GM12874 (cell line): ENCODE data around the gene PRPS1.
A peak's percentile ranks its signal among the peaks of the same experiment; 100 is the strongest.

Experiments used
- TF ChIP-seq, protein P1 (sequence below): IDR thresholded peaks from 2 replicates; pipeline ENCODE4 v1.5.1; 2011; ENCODE audit warnings: low read depth, mild to moderate bottlenecking, control low read depth, low read length, moderate library complexity; ENCODE audit not compliant: insufficient read depth

PRPS1 gene

DNA sequence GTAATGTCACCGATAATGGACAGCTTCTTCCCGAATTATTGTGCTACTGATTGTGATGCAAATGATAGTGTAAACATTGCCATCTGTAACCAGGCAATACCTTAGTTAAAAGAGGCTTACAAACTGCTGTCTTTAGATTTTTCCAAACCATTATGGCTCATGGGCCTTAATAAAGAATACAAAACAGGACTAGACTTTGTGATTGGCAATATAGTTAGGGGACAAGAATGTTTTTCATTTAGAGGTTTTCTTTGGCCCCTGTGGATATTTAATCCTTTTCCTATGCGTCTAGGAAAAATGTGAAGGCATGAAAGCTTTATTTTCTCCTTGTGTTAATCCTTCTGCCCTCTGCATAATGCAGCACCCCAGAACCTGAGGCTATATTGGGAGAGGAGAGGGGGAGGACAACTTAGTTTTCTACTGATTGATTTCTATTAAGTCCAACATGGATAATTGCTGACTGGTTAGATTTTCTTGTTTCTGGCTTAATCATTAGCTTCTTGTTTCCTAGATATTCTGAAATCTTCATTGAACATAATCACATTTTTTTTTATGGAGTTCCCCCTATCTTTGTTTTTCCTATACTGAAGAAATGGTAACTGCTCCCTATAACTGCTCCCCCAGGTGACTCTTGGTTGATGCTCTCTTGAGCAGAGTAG is 1.9 kb downstream of the PRPS1 start:
- TF ChIP-seq, protein P1, sequence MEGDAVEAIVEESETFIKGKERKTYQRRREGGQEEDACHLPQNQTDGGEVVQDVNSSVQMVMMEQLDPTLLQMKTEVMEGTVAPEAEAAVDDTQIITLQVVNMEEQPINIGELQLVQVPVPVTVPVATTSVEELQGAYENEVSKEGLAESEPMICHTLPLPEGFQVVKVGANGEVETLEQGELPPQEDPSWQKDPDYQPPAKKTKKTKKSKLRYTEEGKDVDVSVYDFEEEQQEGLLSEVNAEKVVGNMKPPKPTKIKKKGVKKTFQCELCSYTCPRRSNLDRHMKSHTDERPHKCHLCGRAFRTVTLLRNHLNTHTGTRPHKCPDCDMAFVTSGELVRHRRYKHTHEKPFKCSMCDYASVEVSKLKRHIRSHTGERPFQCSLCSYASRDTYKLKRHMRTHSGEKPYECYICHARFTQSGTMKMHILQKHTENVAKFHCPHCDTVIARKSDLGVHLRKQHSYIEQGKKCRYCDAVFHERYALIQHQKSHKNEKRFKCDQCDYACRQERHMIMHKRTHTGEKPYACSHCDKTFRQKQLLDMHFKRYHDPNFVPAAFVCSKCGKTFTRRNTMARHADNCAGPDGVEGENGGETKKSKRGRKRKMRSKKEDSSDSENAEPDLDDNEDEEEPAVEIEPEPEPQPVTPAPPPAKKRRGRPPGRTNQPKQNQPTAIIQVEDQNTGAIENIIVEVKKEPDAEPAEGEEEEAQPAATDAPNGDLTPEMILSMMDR, result no peak

DNA sequence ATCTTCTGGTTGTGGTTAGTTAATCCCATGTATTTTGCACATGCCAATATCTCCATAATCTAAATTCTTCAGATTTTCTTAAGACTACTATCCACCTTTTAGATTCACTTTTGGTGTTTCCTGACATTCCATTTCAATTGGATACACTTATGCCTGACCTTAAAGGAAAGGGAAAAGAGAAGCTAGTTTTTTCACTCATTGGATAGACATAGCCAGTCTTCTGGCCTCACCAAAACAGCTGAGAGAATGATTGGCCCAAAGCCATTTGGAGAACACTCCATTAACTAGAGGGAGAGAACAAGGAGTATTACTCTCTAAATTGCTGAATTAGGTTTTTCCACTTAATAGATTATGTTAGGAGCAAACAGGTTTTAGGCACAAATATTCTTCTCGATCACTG is 4.0 kb downstream of the PRPS1 start:
- TF ChIP-seq, protein P1, result no peak

DNA sequence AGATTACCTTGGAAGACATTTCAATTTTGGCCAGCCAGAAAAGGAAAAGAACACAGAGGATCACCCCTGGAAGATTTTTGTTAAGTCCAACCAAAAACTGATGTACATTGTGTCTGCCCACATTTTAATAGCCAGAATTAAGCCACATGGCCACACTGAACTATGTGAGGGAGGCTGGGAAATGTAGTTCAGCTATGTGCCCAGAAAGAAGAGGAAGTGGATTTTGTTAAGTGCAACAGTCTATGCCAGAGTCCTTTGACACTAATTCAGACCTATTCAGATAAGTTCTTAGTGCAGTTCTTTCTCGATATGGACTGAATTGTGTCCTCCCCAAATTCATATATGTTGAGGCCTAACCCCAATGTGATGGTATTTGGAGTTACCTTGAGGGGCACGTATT is 18.4 kb downstream of the PRPS1 start:
- TF ChIP-seq, protein P1, result no peak

DNA sequence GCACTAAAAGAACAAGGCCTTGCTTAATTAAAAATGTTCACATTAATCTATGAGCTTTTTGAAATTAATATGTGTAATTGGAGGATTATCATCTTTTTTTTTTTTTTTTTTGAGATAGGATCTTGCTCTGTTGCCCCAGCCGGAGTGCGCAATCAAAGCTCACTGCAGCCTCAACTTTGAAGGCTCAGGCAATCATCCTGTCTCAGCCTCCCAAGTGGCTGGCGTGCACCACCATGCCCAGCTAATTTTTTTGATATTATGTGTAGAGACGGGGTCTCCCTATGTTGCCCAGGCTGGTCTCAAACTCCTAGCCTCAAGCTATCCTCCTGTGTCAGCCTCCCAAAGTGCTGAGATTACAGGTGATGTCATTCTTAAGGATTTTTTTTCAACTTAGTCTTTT is 20.0 kb downstream of the PRPS1 start:
- TF ChIP-seq, protein P1, result no peak

DNA sequence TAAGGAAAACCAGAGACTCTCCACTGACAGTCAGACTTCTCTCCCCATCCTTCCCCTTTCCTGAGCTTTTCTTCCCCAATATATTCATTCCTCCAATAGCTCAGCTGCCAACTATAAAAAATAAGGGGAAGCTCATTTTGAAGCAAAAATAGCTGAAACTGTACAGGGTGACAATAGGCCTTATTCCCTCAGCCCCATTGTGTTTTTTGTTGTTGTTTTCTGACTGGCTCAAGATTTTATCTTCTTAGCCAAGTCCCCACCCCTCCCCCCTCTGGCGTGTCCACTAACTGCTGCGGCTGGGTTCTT is 26.2 kb downstream of the PRPS1 start:
- TF ChIP-seq, protein P1, result no peak

DNA sequence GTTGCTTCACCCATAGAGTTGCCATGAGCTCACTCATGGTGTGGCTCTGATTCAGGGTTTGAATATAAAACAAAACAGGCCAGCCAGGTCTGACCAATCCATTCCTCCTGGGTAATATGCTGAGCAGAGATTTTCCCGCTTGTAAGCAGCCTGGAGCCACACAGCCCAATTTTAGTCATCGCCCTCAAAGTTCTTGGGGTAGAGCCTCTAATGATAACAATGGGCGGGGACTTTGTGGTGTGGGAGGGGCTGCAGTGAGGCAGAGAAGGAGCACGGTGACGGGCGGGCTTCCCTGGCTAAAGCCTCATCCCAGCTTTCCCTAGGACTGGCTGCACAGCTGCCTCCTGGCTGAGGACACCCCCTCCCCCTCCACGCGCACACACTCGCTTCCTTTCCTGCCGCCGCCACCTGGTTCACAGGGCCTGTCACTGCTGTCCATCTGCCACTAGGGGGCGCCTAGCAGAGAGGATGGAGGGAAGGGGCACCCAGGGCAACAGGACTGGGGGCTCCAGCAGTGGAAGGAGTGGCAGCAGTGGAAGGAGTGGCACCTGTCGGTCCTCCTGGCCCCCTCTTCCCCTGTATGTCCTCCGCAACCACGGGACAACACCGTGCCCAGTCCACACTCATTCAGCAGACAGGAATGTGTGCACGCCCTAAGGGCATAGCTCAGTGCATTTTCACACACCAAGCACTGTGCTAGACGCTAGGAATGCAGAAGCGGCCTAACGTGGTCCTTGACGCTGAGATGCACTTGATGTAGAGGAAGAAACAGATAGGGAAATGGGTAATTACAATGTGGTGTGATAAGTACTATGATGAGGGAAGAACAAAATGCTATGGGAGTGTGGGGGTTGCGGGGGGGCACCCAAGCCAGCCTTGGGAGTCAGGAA is 26.8 kb downstream of the PRPS1 start:
- TF ChIP-seq, protein P1, result peak; percentile 85

DNA sequence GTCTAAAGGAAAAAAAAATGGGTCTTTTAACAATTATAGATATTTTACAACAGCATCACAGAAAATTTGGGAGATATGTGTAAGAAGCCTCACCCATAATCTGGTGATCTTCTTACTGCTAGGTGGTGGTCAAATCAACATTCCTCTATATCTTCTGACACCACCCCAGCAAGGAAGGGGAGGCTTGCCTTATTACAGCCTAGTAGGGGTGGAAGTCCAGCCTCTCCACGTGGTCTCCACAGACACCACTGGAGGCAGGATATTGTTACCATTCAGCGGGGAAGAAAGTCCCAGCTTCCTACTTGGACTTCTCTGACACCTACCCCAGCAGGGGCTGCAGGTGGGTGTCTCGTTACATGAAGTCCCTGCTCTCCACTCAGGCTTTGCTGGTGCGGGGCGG is 28.7 kb downstream of the PRPS1 start:
- TF ChIP-seq, protein P1, result no peak
